ENCODE data around the gene ESAM. TPM values are rescaled to one million over a fixed set of nuclear protein-coding genes. Genes with fewer than 3 reads are reported as not detected.
A peak's percentile ranks its signal among the peaks of the same experiment; 100 is the strongest.

ESAM gene
- total and polyA plus RNA-seq, 8 donors = 103 to 139 (median 120) TPM

GRCh38 chr11:124753624-124754023 lies 8.5 kb downstream of the ESAM start:
- Histone ChIP-seq H3K9me3 (no peaks in the 10 kb centered on the region), H3K27me3 (peaks cover 0 to 44% of the 10 kb centered on the region in 2 donors), H3K27ac (no peak overlapping the region), H3K4me3 (no peak overlapping the region), H3K36me3 (peaks cover 0 to 11% of the 10 kb centered on the region in 2 donors), H3K4me1 (peaks cover 21 to 80% of the 10 kb centered on the region in 2 donors)
- TF ChIP-seq CTCF (IDR thresholded peaks at IDR 0.05) = no peak
- no peak for ATAC-seq
- DNase-seq = peak in 1 of 4 donors; percentile 61
- intact Hi-C loops (cut with DNase I) = loop anchor here in 1 of 2 donors (10.0 kb wide), 1 partner anchor 79 kb away; the partner anchor contains the start of genes SIAE and SPA17

DNA sequence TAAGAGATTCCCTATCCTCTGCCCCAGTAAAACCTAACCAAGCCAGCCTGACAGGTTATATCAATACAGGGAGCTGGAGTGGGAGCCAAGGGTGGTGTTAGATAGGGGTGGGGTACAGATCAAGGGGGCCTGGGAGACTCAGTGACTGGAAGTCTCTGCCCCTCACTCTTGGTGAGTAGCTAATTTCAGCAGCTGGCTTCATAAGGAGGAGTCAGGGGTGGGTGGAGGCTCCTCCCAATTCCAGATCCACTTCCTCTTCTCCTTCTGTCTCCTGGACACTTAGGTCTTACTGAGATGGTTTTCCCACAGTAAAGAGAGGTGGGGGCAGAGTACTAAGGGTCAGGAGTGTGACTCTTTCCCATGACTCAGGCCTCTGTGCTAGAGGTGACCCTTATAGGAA lies 8.9 kb downstream of the ESAM start:
- no peak overlapping the region for H3K4me3 ChIP-seq
- no peak for DNase-seq
- H3K4me1 ChIP-seq = peaks cover 19 to 80% of the 10 kb centered on the region in 2 donors
- peaks cover 0 to 40% of the 10 kb centered on the region in 2 donors for H3K27me3 ChIP-seq
- H3K27ac ChIP-seq = no peak overlapping the region
- H3K36me3 ChIP-seq = peaks cover 0 to 11% of the 10 kb centered on the region in 2 donors
- intact Hi-C loops (cut with DNase I) = loop anchor here in 1 of 2 donors (10.0 kb wide), 1 partner anchor 78 kb away; the partner anchor contains the start of genes SIAE and SPA17
- H3K9me3 ChIP-seq = no peaks in the 10 kb centered on the region
- ATAC-seq = peak; percentile 7
- TF ChIP-seq CTCF (IDR thresholded peaks at IDR 0.05) = no peak

- no peak for TF ChIP-seq CTCF (IDR thresholded peaks at IDR 0.05)
- Histone ChIP-seq H3K36me3 (peaks cover 0 to 11% of the 10 kb centered on the region in 2 donors), H3K9me3 (no peaks in the 10 kb centered on the region), H3K27me3 (peaks cover 1 to 38% of the 10 kb centered on the region in 2 donors), H3K4me1 (peaks cover 20 to 80% of the 10 kb centered on the region in 2 donors), H3K4me3 (peak overlapping the region in 1 of 2 donors; percentile 27), H3K27ac (peak overlapping the region; percentile 53 to 75)
- ATAC-seq (peak; percentile 21), DNase-seq (no peak)
- intact Hi-C loops (cut with DNase I) = loop anchor here in 1 of 2 donors (10.0 kb wide), 1 partner anchor 78 kb away; the partner anchor contains the start of genes SIAE and SPA17
Observed at GRCh38 chr11:124752471-124753102, 9.5 kb downstream of the ESAM start.

DNA sequence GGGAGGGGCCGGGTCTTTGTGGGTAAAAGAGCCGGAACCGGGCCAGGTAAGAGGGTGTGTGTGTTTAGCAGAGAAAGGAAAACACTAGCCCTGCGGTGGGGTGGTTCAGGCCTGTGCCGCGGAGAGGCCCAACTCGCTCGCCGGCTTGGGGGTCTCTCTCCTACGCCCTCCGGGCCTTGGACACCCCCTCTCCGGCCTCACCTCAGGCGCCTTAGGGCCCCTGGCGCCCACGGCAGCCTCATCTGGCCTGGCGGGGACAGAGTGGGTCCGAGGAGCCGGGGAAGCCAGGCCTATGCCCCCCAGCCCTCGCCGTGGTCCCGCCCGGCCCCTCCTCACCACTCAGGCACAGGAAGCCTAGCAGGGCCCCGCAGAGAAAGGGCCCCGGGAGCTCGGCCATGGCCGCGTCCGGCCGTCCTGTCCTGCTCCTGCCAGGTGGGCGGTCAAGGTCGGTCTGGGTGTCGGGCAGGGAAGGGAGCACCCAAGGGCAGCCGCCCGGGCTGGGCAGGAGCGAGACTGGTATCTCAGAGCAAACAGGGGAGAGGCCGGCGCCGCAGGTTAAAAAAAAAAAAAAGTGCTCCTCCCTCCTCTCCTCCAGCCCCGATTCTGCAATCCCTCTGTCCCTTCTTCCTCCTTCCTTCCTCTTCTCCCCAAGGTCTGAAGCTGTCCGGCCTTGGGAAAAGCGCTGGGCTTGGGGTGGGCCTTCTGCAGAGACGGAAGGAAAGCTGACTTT lies 10.2 kb downstream of the ESAM start, which contains the start of gene VSIG2:
Gene VSIG2, minus strand, starts transcription at position 515 of the 730 bp plus-strand sequence. Its CDS starts 118 bp downstream, at position 397.
- H3K27me3 ChIP-seq = peaks cover 5 to 38% of the 10 kb centered on the region in 2 donors
- peaks cover 26 to 84% of the 10 kb centered on the region in 2 donors for H3K4me1 ChIP-seq
- peak in 1 of 4 donors; percentile 83 for DNase-seq
- H3K36me3 ChIP-seq = peaks cover 0 to 11% of the 10 kb centered on the region in 2 donors
- peak; percentile 38 for ATAC-seq
- peak within 1 kb of the TSS; percentile 53 to 75 for H3K27ac ChIP-seq
- no peaks in the 10 kb centered on the region for H3K9me3 ChIP-seq
- H3K4me3 ChIP-seq = peak within 1 kb of the TSS; percentile 22 to 27
- intact Hi-C loops (cut with DNase I) = loop anchor here in 1 of 2 donors (10.0 kb wide), 1 partner anchor 77 kb away; the partner anchor contains the start of genes SIAE and SPA17
- no peak for TF ChIP-seq CTCF (IDR thresholded peaks at IDR 0.05)
